GM12878 (cell line): ENCODE results near the gene C9orf153. TPM values are rescaled to one million over a fixed set of nuclear protein-coding genes. Genes with fewer than 3 reads are reported as not detected.

ENCODE experiments used
- ATAC-seq: fragments of 200-7000 bp; cut with Tn5 transposase; 3 replicates; pipeline ENCODE4 v1.9.1; 2020; ENCODE audit warnings: mild to moderate bottlenecking, moderate library complexity
- BruUV-seq: library from RNA; stranded (reverse); fragments of 400-500 nt; replicated peaks from 2 replicates; lab custom pipeline; 2021; lab: Mats Ljungman, UMichigan
- CTCF ChIA-PET: fragments of 300-600 bp; sonication (Branson Sonifier 250); formaldehyde crosslinking; extraction: SDS; loops from one replicate; lab custom pipeline; 2021; ENCODE audit warnings: inconsistent platforms; lab: Yijun Ruan, JAX
- POLR2A ChIA-PET: fragments of 350-600 bp; formaldehyde crosslinking; extraction: SDS; loops from one replicate; lab custom pipeline; 2021; ENCODE audit warnings: inconsistent platforms; lab: Charles Lee
- RAD21 ChIA-PET: fragments of 300-600 bp; sonication (Branson Sonifier 250); formaldehyde crosslinking; loops from one replicate; lab custom pipeline; 2023; ENCODE audit warnings: antibody characterized with exemption; ENCODE audit not compliant: unreplicated experiment; lab: Charles Lee
- SMC1A ChIA-PET: fragments of 300-600 bp; sonication (Branson Sonifier 250); formaldehyde crosslinking; loops from one replicate; lab custom pipeline; 2023; ENCODE audit not compliant: unreplicated experiment, uncharacterized antibody; lab: Charles Lee
- DNase-seq: peaks from one replicate; pipeline ENCODE4 v3.0.0-alpha.2; 2011; ENCODE audit warnings: low read depth, low spot score
- FAIRE-seq: peaks from 3 replicates; lab custom pipeline; 2011; peaks lifted over from hg19 to GRCh38; lab: Jason Lieb, UNC
- H2AFZ ChIP-seq: 2 replicates; pipeline ENCODE4 v1.6.0; 2011; ENCODE audit warnings: low read depth, low read length, control low read depth; ENCODE audit not compliant: control insufficient read depth
- H3K27ac ChIP-seq: 2 replicates; pipeline ENCODE4 v1.5.1; 2011; ENCODE audit warnings: control low read depth; ENCODE audit not compliant: control insufficient read depth, insufficient read depth
- H3K27me3 ChIP-seq, 2 experiments: replicated peaks in 1 of 2; 2 replicates each; pipeline versions ENCODE4 v1.6.0 to v1.6.1; 2011; ENCODE audit warnings: low read length in 1 of 2; ENCODE audit not compliant: control insufficient read depth in 2 of 2, insufficient read depth in 2 of 2
- H3K36me3 ChIP-seq, 2 experiments: 2 replicates each; pipeline ENCODE4 v1.5.1; 2011; ENCODE audit warnings: low read length in 1 of 2; ENCODE audit not compliant: control insufficient read depth in 2 of 2, insufficient read depth in 2 of 2
- H3K4me1 ChIP-seq: 2 replicates; pipeline ENCODE4 v1.6.1; 2011; ENCODE audit warnings: mild to moderate bottlenecking, low read length, moderate library complexity, mixed read lengths; ENCODE audit not compliant: control insufficient read depth, insufficient read depth
- H3K4me2 ChIP-seq: 2 replicates; pipeline ENCODE4 v1.6.0; 2011; ENCODE audit warnings: control low read depth; ENCODE audit not compliant: control insufficient read depth, insufficient read depth
- H3K4me3 ChIP-seq: fragments of 200-600 bp; sonication (generic); 2 replicates; pipeline ENCODE4 v1.5.1; 2016
- H3K79me2 ChIP-seq: 2 replicates; pipeline ENCODE4 v1.6.0; 2011; ENCODE audit warnings: low read length; ENCODE audit not compliant: control insufficient read depth, insufficient read depth
- H3K9ac ChIP-seq: 2 replicates; pipeline ENCODE4 v1.8.0; 2011; ENCODE audit warnings: low read length, control low read depth, mixed read lengths; ENCODE audit not compliant: control insufficient read depth, insufficient read depth
- H3K9me3 ChIP-seq: replicated peaks from 3 replicates; pipeline ENCODE4 v1.5.1; 2011; ENCODE audit warnings: mild to moderate bottlenecking, low read length; ENCODE audit not compliant: control insufficient read depth, insufficient read depth
- H4K20me1 ChIP-seq: 2 replicates; pipeline ENCODE4 v1.6.0; 2011; ENCODE audit not compliant: control insufficient read depth, insufficient read depth
- BRCA1 ChIP-seq: IDR thresholded peaks from 2 replicates; pipeline ENCODE4 v1.6.1; 2011; ENCODE audit warnings: low read depth, low read length, improper control_type of control experiment
- JUNB ChIP-seq: IDR thresholded peaks from 2 replicates; pipeline ENCODE4 v1.6.1; 2016; ENCODE audit warnings: antibody characterized with exemption, mild to moderate bottlenecking
- LARP7 ChIP-seq: fragments of 450-650 bp; IDR thresholded peaks from 2 replicates; pipeline ENCODE4 v1.6.1; 2017; ENCODE audit warnings: mild to moderate bottlenecking
- MYC ChIP-seq: IDR thresholded peaks from 2 replicates; pipeline ENCODE4 v1.6.1; 2011; ENCODE audit warnings: mild to moderate bottlenecking, low read length, moderate library complexity, inconsistent platforms; ENCODE audit not compliant: insufficient read depth, insufficient replicate concordance, insufficient read length, severe bottlenecking
- NRF1 ChIP-seq: conservative IDR thresholded peaks from 2 replicates; pipeline ENCODE4 v1.6.1; 2011; ENCODE audit warnings: mild to moderate bottlenecking, low read depth, low read length, improper control_type of control experiment
- PAX8 ChIP-seq: fragments of 450-650 bp; IDR thresholded peaks from 2 replicates; pipeline ENCODE4 v1.6.1; 2017; ENCODE audit warnings: mild to moderate bottlenecking, moderate library complexity
- POU2F2 ChIP-seq: IDR thresholded peaks from 3 replicates; pipeline ENCODE4 v1.6.1; 2011; ENCODE audit warnings: low read depth, mild to moderate bottlenecking, low read length, borderline replicate concordance
- TARDBP ChIP-seq: IDR thresholded peaks from 2 replicates; pipeline ENCODE4 v1.6.1; 2016; ENCODE audit warnings: borderline replicate concordance
- YBX1 ChIP-seq: fragments of 450-650 bp; IDR thresholded peaks from 2 replicates; pipeline ENCODE4 v1.6.1; 2016; ENCODE audit warnings: antibody characterized with exemption
- ZNF207 ChIP-seq: fragments of 450-650 bp; IDR thresholded peaks from 2 replicates; pipeline ENCODE4 v1.6.1; 2014; ENCODE audit warnings: antibody characterized with exemption, mild to moderate bottlenecking, borderline replicate concordance
- ZSCAN29 ChIP-seq: fragments of 450-650 bp; IDR thresholded peaks from 2 replicates; pipeline ENCODE4 v1.6.1; 2017; ENCODE audit warnings: mild to moderate bottlenecking, moderate library complexity
- WGBS: methylation state at CpG from one replicate; pipeline ENCODE4 v1.1.6; 2016; ENCODE audit warnings: low lambda C conversion rate; ENCODE audit not compliant: insufficient replicate concordance, insufficient coverage; ENCODE audit errors: missing lambda C conversion rate; 5-methylcytosine and 5-hydroxymethylcytosine counted together
- in situ Hi-C: fragments of 300-500 bp; cut with MboI; formaldehyde crosslinking; loops from 9 replicates; pipeline ENCODE4 v1.14.3; 2018; ENCODE audit warnings: mixed read lengths
- intact Hi-C: fragments of 100-400 bp; cut with micrococcal nuclease; formaldehyde crosslinking; loops from one replicate; pipeline ENCODE4 v1.14.2; 2022; ENCODE audit not compliant: unreplicated experiment
- polyA plus RNA-seq, 11 experiments: library from polyadenylated mRNA; depleted of rRNA in 4 of 11; unstranded in 6 of 11; stranded (reverse) in 5 of 11; fragments of >200 nt; fragmentation: Nextera tagmentation in 4 of 11; fragmentation: Illumina TruSeq in 1 of 11; extraction: Ambion mirVana in 4 of 11; extraction: Trizol in 1 of 11; gene quantifications; 1 replicate in 1 of 11; 2 replicates in 10 of 11; pipeline versions ENCODE4 v1.2.1 to v1.2.3, GENCODE V29; 2011 to 2016; ENCODE audit warnings: inconsistent platforms in 2 of 11, missing spikeins in 2 of 11, low read depth in 1 of 11
- total RNA-seq, 4 experiments: library from RNA; depleted of rRNA in 3 of 4; stranded (reverse); fragments of >200 nt in 3 of 4; fragmentation: Illumina TruSeq in 1 of 4; extraction: Trizol in 1 of 4; gene quantifications; 2 replicates each; pipeline versions ENCODE4 v1.2.1 to v1.2.3, GENCODE V29; 2013 to 2021
- TF ChIP-seq, protein P1 (sequence below): fragments of 450-650 bp; conservative IDR thresholded peaks from 2 replicates; pipeline ENCODE4 v1.6.1; 2017; ENCODE audit warnings: mild to moderate bottlenecking, moderate library complexity
- TF ChIP-seq, protein P2 (sequence below): fragments of 450-650 bp; IDR thresholded peaks from 2 replicates; pipeline ENCODE4 v1.6.1; 2017; ENCODE audit warnings: mild to moderate bottlenecking

The C9orf153 gene
- total and polyA plus RNA-seq, 10 of the 15 experiments (the other 5 are each of a cell fraction or from before 2014, with no cell fraction given), result 0.03 to 1.2 (median 0.18) TPM; not detected in 1

DNA sequence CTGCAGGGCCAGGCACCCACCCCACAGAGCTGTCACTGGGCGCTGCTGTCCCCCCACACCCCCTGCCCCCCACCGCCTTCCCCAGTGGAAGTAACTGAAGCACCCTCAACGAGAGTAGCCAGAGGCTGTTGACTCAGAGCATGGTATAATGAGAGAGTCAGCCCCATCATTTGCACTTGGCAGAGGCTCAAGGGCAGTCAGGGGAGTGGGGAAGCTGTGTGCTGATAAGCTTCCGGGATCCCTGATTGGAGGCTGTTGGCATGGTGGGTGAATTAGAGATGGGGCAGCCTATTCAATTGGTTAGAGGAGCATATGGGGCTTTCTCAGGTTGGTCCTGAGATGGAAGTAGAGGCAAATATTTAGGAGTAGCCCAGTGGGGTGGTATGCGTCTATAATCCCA, 83.0 kb downstream of the C9orf153 start:
- no peak overlapping the region for H3K4me3 ChIP-seq
- intact Hi-C loops, result no loop called here
- ChIA-PET CTCF (no interaction called here), POLR2A (no interaction called here), SMC1A (interaction anchor here (1.2 kb wide), 1 partner anchor 63 kb away, joined by 3 read pairs; no protein-coding TSS in a partner anchor), RAD21 (no interaction called here)
- ATAC-seq (no peak), DNase-seq (no peak), FAIRE-seq (no peak)
- H3K27ac ChIP-seq, result no peak overlapping the region
- no peak overlapping the region for H2AFZ ChIP-seq
- BruUV-seq, result no TSS peak
- H3K36me3 ChIP-seq, result no peaks in the 10 kb centered on the region
- no peak overlapping the region for H3K4me2 ChIP-seq
- no peaks in the 10 kb centered on the region for H3K79me2 ChIP-seq
- no peaks in the 10 kb centered on the region; the same call in 2 of the 3 replicates for H3K9me3 ChIP-seq
- H3K9ac ChIP-seq, result no peak overlapping the region
- whole genome bisulfite sequencing, result 54% methylated on average over 4 of the region's 5 CpGs
- no peak for TF ChIP-seq ZNF207
- TF ChIP-seq PAX8, result no peak
- no peak for TF ChIP-seq MYC
- TF ChIP-seq, protein P1, sequence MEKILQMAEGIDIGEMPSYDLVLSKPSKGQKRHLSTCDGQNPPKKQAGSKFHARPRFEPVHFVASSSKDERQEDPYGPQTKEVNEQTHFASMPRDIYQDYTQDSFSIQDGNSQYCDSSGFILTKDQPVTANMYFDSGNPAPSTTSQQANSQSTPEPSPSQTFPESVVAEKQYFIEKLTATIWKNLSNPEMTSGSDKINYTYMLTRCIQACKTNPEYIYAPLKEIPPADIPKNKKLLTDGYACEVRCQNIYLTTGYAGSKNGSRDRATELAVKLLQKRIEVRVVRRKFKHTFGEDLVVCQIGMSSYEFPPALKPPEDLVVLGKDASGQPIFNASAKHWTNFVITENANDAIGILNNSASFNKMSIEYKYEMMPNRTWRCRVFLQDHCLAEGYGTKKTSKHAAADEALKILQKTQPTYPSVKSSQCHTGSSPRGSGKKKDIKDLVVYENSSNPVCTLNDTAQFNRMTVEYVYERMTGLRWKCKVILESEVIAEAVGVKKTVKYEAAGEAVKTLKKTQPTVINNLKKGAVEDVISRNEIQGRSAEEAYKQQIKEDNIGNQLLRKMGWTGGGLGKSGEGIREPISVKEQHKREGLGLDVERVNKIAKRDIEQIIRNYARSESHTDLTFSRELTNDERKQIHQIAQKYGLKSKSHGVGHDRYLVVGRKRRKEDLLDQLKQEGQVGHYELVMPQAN, result no peak
- no peak for TF ChIP-seq LARP7
- no peak for TF ChIP-seq POU2F2
- TF ChIP-seq YBX1, result no peak
- no peak for TF ChIP-seq BRCA1
- TF ChIP-seq JUNB, result no peak
- TF ChIP-seq NRF1, result no peak
- TF ChIP-seq TARDBP, result no peak
- no peak for TF ChIP-seq ZSCAN29
- TF ChIP-seq, protein P2, sequence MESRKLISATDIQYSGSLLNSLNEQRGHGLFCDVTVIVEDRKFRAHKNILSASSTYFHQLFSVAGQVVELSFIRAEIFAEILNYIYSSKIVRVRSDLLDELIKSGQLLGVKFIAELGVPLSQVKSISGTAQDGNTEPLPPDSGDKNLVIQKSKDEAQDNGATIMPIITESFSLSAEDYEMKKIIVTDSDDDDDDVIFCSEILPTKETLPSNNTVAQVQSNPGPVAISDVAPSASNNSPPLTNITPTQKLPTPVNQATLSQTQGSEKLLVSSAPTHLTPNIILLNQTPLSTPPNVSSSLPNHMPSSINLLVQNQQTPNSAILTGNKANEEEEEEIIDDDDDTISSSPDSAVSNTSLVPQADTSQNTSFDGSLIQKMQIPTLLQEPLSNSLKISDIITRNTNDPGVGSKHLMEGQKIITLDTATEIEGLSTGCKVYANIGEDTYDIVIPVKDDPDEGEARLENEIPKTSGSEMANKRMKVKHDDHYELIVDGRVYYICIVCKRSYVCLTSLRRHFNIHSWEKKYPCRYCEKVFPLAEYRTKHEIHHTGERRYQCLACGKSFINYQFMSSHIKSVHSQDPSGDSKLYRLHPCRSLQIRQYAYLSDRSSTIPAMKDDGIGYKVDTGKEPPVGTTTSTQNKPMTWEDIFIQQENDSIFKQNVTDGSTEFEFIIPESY, result no peak
- TF ChIP-seq, all 136 proteins: peak for 0
- in situ Hi-C loops, result no loop called here
- Histone ChIP-seq H4K20me1 (no peaks in the 10 kb centered on the region), H3K4me1 (no peaks in the 10 kb centered on the region), H3K27me3 (no peaks in the 10 kb centered on the region)
